ENCODE results near the gene DUOX2. TPM values are rescaled to one million over a fixed set of nuclear protein-coding genes. Genes with fewer than 3 reads are reported as not detected.

The DUOX2 gene
- total RNA-seq, 1 experiment from 2014 or later = 0.21 TPM

DNA sequence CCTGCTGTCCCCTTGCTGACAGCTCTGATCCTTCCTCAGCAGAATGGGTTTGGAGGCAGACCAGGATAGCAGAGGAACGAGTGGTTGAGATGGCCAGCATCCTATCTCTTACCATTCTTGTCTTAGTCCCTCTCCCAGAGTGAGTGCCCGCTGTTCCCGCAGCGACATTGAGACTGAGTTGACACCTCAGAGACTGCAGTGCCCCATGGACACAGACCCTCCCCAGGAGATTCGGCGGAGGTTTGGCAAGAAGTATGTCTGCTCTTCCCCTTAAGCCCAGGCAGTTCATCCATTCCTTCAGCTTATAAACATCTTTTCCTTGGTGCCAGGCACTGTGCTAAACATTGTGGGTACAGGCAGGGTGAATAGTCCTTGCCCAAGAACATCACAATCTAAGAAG lies 37.0 kb upstream of the DUOX2 start:
- Mint-ChIP-seq H3K4me1 (ENCODE audit: low read depth, unreplicated experiment) (peaks cover 4% of the 10 kb centered on the region), H3K36me3 (ENCODE audit: insufficient read depth, unreplicated experiment) (peaks cover 6% of the 10 kb centered on the region), H3K9me3 (ENCODE audit: low read depth, unreplicated experiment) (no peaks in the 10 kb centered on the region), H3K4me3 (ENCODE audit: low read depth, unreplicated experiment) (no peak overlapping the region), H3K27me3 (ENCODE audit: unreplicated experiment) (no peaks in the 10 kb centered on the region), H3K27ac (ENCODE audit: unreplicated experiment) (no peak overlapping the region)
- CTCF ChIA-PET = no interaction called here
- no peak for DNase-seq
- no TSS peak for BruUV-seq (replicated peaks)
- TF ChIP-seq, protein P1, sequence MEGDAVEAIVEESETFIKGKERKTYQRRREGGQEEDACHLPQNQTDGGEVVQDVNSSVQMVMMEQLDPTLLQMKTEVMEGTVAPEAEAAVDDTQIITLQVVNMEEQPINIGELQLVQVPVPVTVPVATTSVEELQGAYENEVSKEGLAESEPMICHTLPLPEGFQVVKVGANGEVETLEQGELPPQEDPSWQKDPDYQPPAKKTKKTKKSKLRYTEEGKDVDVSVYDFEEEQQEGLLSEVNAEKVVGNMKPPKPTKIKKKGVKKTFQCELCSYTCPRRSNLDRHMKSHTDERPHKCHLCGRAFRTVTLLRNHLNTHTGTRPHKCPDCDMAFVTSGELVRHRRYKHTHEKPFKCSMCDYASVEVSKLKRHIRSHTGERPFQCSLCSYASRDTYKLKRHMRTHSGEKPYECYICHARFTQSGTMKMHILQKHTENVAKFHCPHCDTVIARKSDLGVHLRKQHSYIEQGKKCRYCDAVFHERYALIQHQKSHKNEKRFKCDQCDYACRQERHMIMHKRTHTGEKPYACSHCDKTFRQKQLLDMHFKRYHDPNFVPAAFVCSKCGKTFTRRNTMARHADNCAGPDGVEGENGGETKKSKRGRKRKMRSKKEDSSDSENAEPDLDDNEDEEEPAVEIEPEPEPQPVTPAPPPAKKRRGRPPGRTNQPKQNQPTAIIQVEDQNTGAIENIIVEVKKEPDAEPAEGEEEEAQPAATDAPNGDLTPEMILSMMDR (IDR thresholded peaks at IDR 0.05; ENCODE audit: unreplicated experiment) = no peak
- intact Hi-C loops (cut with micrococcal nuclease; ENCODE audit: unreplicated experiment) = no loop called here

DNA sequence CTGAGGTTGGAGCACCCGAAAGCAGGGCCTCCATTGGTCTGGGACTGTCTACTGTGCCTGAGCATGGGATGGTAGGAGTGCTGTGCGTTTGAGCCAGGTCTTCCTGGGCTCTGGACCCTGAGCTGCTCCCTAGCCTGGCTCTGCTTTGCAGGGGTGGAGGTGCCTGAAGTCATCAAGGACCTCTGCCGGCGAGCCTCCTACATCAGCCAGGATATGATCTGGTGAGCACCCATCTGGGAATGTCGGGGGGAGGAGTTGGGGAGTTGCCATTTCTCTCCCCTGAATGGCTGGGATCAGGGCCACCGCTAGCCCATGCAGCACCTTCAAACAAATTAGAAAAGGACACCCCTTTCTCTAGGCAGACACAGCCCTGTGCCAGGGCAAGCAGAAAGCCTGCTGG lies 36.5 kb upstream of the DUOX2 start:
- Mint-ChIP-seq H3K4me1 (ENCODE audit: low read depth, unreplicated experiment) (peaks cover 9% of the 10 kb centered on the region), H3K4me3 (ENCODE audit: low read depth, unreplicated experiment) (no peak overlapping the region), H3K27ac (ENCODE audit: unreplicated experiment) (no peak overlapping the region), H3K36me3 (ENCODE audit: insufficient read depth, unreplicated experiment) (peaks cover 6% of the 10 kb centered on the region), H3K9me3 (ENCODE audit: low read depth, unreplicated experiment) (no peaks in the 10 kb centered on the region), H3K27me3 (ENCODE audit: unreplicated experiment) (no peaks in the 10 kb centered on the region)
- CTCF ChIA-PET = interaction anchor here (1.7 kb wide), 1 partner anchor 32 kb away, joined by 6 read pairs; no protein-coding TSS in a partner anchor
- TF ChIP-seq, protein P1 (IDR thresholded peaks at IDR 0.05; ENCODE audit: unreplicated experiment) = no peak
- intact Hi-C loops (cut with micrococcal nuclease; ENCODE audit: unreplicated experiment) = no loop called here
- DNase-seq = no peak
- BruUV-seq (replicated peaks) = no TSS peak

DNA sequence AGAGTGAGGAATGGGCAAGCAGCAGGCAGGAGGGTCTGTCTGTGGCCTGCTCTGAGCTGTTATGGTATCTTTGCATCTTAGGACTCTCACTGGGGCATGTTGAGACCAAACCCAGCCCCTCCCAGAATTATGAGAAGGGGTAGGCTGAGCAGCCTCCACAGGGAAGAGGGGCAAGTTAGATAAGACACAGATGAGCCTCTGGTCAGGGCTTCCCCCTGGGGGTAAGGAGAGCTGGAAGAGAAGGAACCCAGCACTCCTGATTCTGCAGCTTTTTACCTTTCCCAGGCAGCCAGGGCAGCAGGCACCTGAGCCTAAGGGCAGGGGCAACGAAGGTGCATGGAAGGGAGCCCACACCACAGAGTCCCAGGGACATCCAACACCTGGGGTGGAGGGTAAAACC lies 35.1 kb upstream of the DUOX2 start:
- CTCF ChIA-PET = interaction anchor here (1.7 kb wide), 1 partner anchor 31 kb away, joined by 6 read pairs; no protein-coding TSS in a partner anchor

DNA sequence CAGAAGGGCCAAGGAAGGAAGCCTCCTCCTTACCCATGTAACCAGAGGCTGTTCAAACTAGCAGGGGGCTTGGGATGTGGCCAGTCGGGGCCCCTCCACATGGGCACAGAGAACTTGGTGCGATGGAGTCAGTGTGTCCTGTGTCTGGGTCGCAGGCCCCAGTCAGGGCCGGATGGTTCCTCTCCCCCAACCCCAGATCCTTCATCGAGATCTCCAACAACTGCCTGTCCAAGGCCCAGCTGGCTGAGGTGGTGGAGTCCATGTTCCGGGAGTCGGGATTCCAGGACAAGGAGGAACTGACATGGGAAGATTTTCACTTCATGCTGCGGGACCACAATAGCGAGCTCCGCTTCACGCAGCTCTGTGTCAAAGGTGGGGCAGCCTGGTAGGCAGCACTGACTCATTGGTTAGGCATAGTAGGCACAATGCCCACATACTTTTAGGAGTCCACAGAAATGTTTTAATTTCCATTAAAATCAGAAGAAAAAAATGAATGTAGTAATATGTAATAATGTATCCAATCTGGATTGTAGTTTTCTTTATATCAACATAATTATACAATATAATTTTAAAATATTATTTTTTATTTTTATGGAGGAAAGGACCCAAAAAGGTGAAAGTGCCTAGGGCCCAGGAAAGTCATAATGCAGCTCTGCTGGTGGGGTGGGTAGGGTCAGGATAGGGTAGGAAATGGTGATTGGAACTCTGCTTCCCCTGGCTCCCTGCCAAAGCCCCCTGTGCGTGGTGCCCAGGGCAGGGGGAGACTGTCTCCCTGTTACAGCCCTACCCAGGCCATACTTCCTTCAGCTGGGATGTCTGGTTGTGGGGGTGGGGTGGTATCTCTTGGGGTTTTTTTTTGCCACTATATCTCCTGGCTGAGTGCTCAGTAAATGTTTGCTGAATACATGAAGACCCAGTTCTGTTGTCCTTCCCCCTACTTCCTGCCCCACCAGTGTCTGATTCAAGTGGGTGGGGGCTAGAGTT lies 34.4 kb upstream of the DUOX2 start:
- Mint-ChIP-seq H3K36me3 (ENCODE audit: insufficient read depth, unreplicated experiment) (peaks cover 6% of the 10 kb centered on the region), H3K27ac (ENCODE audit: unreplicated experiment) (no peak overlapping the region), H3K9me3 (ENCODE audit: low read depth, unreplicated experiment) (no peaks in the 10 kb centered on the region), H3K4me1 (ENCODE audit: low read depth, unreplicated experiment) (peaks cover 9% of the 10 kb centered on the region), H3K27me3 (ENCODE audit: unreplicated experiment) (no peaks in the 10 kb centered on the region), H3K4me3 (ENCODE audit: low read depth, unreplicated experiment) (no peak overlapping the region)
- no peak for DNase-seq
- BruUV-seq (replicated peaks) = no TSS peak
- intact Hi-C loops (cut with micrococcal nuclease; ENCODE audit: unreplicated experiment) = no loop called here
- TF ChIP-seq, protein P1 (IDR thresholded peaks at IDR 0.05; ENCODE audit: unreplicated experiment) = no peak
- CTCF ChIA-PET = no interaction called here

More for the DNA sequence above, 35.1 kb upstream of the DUOX2 start:
- Mint-ChIP-seq H3K9me3 (ENCODE audit: low read depth, unreplicated experiment) (no peaks in the 10 kb centered on the region), H3K36me3 (ENCODE audit: insufficient read depth, unreplicated experiment) (peaks cover 6% of the 10 kb centered on the region), H3K4me1 (ENCODE audit: low read depth, unreplicated experiment) (peaks cover 9% of the 10 kb centered on the region), H3K27me3 (ENCODE audit: unreplicated experiment) (no peaks in the 10 kb centered on the region), H3K4me3 (ENCODE audit: low read depth, unreplicated experiment) (no peak overlapping the region), H3K27ac (ENCODE audit: unreplicated experiment) (no peak overlapping the region)
- no TSS peak for BruUV-seq (replicated peaks)
- no peak for DNase-seq
- intact Hi-C loops (cut with micrococcal nuclease; ENCODE audit: unreplicated experiment) = no loop called here
- TF ChIP-seq, protein P1 (IDR thresholded peaks at IDR 0.05; ENCODE audit: unreplicated experiment) = no peak
